KOPT-K1 (cell line): ENCODE measurements around the gene CERCAM.

Experiments used
- H3K27ac ChIP-seq: fragments of 200-600 bp; sonication (generic); 2 replicates; pipeline ENCODE4 v1.5.1; 2016; ENCODE audit warnings: antibody characterized with exemption, mild to moderate bottlenecking, low read depth, low read length; ENCODE audit not compliant: poor library complexity, severe bottlenecking
- H3K36me3 ChIP-seq: fragments of 200-600 bp; sonication (generic); 2 replicates; pipeline ENCODE4 v1.5.1; 2017; ENCODE audit warnings: antibody characterized with exemption, mild to moderate bottlenecking, low read length, moderate library complexity; ENCODE audit not compliant: insufficient read depth
- H3K9me3 ChIP-seq: fragments of 200-600 bp; sonication (generic); 2 replicates; pipeline ENCODE4 v1.5.1; 2017; ENCODE audit warnings: antibody characterized with exemption, low read length, mild to moderate bottlenecking; ENCODE audit not compliant: insufficient read depth, poor library complexity, severe bottlenecking

Gene CERCAM

DNA sequence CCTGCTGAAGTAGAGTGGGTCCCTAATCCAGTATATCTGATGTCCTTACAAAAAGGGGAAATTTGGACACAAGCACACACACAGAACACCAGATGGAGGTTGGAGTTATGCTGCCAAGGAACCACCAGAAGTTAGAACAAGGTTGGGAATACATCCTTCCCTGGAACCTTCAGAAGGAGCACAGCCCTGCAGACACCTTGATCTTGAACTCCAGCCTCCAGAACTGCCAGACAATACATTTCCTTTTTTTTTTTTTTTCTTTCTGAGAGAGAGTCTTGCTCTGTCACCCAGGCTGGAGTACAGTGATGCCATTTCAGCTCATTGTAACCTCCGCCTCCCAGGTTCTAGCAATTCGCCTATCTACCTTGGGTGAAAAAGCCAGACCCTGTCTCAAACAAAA is 28.1 kb downstream of the CERCAM start:
- no peaks in the 10 kb centered on the region for H3K36me3 ChIP-seq
- H3K27ac ChIP-seq, result no peak overlapping the region
- H3K9me3 ChIP-seq, result no peaks in the 10 kb centered on the region

DNA sequence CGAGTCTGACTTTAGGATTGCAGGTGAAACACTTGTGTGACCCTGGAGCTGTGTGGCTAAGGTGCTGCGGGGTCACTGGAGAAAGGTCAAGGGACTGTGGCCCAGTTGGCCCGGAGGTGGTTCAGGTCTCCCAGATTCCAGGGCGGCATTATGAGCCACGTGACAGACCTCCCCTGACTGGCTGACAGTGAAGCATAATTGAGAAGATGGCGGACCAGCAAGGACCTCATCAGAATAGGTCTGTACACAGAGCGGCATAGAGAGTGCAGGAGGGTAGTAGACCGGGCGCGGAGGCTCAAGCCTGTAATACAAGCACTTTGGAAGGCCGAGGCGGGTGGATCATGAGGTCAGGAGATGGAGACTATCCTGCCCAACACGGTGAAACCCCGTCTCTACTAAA is 34.3 kb downstream of the CERCAM start:
- H3K36me3 ChIP-seq, result peaks cover 16% of the 10 kb centered on the region
- H3K27ac ChIP-seq, result no peak overlapping the region
- H3K9me3 ChIP-seq, result no peaks in the 10 kb centered on the region

DNA sequence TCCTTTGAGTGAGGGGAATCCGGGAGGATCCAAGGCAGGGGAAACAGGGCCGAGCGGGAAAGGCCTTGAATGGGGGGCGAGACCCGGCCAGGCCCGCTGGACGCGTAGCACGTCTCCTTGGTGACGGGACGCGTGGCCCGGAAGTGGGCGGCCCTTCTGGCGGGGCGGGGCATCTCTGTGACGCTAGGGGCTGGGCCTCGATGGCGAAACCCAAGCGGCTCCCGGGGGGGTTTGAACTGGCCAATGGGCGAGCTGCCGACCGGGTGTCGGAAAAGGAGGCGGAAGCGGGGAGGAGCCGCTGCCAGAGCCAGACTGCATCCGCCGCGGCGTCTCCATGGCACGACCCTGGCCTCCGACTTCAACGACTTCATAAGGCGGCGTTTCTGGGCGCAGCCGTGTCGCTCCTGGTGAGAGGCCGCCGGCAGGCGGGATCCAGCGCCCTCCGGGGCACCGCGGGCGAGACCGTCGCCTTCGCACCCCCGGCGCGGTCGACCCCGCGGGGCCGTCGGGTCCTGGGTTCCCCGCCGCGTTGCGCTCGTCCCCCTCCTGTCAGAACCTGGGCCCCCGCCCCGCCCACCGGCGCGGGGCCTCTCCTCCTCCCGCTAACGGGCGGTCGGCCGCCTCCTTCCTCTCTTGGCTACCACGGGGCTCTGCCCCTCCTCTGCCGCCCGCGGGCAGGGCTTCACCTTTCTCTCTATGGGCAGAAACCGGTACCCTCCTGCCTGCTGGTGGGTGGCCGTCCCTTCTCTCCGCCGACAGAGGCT is 35.4 kb downstream of the CERCAM start, which contains the start of gene ODF2:
Gene ODF2, plus strand, starts transcription at position 158 of the 764 bp plus-strand sequence. Its CDS starts 86 bp downstream, at position 244.
- H3K36me3 ChIP-seq, result peaks cover 26% of the 10 kb centered on the region
- H3K9me3 ChIP-seq, result no peaks in the 10 kb centered on the region
- peak within 1 kb of the TSS; percentile 96 for H3K27ac ChIP-seq

DNA sequence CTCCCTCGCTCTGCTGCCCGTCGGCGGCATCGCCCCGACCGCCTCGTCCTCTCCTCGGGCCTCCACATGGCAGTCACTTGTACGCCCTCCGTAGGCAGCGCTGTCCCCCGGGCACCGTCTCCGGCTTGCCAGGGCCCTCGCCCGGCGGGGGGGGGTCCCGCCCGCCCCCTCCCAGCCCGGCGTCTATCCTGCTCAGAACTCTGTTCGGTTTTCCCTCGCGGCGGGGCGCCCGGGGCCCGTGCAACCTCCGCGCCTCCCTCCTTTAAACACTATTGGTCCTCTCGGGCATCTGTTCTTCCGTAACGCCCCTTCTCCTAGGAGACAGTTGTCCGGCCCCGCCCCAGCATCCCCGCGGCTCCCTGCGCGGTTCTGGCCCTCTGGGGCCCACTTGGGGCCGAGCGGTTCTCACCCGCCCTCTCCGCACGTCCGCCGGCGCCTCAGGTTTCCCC is 36.0 kb downstream of the CERCAM start:
- Histone ChIP-seq H3K36me3 (peaks cover 32% of the 10 kb centered on the region), H3K9me3 (no peaks in the 10 kb centered on the region), H3K27ac (peak overlapping the region; percentile 96)

DNA sequence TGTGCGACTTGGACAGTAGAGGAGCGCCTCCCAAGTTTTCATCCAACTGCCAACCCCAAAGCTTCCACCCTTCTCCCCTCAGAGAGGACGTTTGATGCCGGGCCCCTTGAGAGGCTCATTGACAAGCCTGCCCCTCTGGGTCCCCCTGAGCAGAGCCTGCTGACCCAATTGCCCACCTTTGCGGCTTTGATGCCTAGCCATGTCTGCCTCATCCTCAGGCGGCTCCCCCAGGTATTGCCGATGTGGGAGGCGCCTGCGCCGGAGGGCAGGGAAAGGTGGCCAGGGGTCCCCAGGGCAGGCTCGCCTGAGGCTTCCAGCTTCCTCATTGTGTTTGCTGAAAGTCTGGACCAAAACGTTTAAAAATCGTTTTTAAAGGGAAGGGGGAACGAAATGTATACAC is 36.5 kb downstream of the CERCAM start:
- peak overlapping the region; percentile 96 for H3K27ac ChIP-seq
- peaks cover 38% of the 10 kb centered on the region for H3K36me3 ChIP-seq
- no peaks in the 10 kb centered on the region for H3K9me3 ChIP-seq

DNA sequence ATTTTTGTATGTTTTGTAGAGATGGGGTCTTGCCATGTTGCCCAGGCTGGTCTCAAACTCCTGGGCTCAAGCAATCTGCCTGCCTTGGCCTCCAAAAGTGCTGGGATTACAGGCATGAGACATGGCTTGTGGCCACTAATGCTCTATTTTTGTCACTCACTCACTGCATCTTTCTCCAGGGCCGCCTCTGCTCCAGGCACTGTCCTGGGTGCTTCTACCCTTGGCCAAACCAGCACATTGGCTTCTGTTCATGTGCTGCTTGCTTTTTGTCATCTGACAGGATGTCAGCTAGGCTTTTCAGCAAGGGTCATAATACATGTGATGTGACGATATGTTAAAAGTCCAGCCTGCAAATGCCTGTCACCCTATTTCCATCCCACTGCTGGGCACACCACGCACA is 38.4 kb downstream of the CERCAM start:
- Histone ChIP-seq H3K36me3 (peaks cover 56% of the 10 kb centered on the region), H3K27ac (no peak overlapping the region), H3K9me3 (no peaks in the 10 kb centered on the region)

DNA sequence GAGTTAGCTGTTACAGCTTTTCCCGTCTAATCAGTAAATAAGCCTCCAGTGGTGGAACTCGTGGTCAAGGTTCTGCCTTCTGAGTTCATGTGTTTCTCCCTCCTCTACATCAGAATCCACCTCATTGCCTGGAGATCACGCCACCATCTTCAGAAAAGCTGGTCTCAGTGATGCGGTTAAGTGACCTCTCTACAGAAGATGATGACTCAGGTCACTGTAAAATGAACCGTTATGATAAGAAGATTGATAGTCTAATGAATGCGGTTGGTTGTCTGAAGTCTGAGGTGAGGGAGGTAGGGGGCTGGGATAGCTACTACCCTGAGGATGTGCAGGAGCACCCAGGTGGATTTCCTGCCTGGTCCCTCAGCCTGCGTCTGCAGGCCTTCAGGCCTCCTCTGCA is 48.4 kb downstream of the CERCAM start:
- Histone ChIP-seq H3K9me3 (no peaks in the 10 kb centered on the region), H3K36me3 (peaks cover 89% of the 10 kb centered on the region), H3K27ac (no peak overlapping the region)

DNA sequence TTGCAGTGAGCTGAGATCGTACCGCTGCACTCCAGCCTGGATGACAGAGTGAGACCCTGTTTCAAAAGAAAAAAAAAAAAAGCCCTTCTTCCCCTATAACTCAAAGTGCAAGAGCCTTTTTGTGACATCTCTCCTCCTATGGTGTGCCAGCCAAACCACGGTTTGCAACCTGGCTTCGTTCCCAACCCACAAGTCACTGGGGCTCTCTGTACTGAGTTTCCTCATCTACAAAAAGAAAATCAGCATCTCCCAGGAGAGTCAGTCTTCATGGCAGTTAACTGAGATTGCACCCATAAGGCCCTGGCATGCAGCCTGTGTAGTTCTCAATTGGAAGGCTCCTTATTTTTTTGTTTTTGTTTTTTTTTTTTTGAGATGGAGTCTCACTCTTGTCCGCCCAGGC is 49.9 kb downstream of the CERCAM start:
- H3K9me3 ChIP-seq, result no peaks in the 10 kb centered on the region
- peaks cover 89% of the 10 kb centered on the region for H3K36me3 ChIP-seq
- H3K27ac ChIP-seq, result no peak overlapping the region

DNA sequence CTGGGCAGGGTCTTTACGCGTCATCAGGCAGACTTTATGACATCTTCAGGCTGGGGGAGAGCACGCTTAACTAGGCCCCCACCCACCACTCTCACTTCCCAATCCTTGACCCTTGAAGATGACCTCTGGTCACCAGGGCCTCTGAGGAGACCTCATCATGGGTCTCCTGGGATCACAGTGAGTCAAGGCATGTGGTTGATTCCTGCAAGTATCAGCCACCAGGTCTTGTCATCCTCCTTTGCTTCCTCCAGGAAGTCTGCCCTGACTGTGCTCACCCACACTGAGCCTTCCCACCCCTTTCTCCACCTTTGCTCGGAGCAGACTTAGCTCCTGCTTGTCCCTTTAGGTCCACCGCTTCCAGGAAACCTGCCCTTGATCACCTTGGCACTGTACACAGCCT is 52.4 kb downstream of the CERCAM start:
- H3K36me3 ChIP-seq, result peaks cover 93% of the 10 kb centered on the region
- H3K27ac ChIP-seq, result no peak overlapping the region
- H3K9me3 ChIP-seq, result no peaks in the 10 kb centered on the region

DNA sequence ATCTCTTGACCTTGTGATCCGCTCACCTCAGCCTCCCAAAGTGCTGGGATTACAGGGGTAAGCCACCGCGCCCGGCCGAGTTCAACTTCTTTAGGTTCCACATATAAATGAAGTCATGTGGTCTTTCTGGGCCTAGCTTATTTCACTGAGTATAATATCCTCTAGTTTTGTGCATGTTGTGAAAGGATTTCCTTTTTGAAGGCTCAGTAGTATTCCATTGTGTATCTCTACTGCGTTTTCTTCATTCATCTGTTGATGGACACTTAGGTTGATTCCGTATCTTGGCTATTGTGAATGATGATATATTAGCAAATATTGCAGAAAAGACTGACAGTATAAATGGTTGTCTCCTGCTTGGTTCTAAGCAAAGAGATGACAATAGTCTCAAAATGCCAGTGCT is 55.2 kb downstream of the CERCAM start:
- peaks cover 94% of the 10 kb centered on the region for H3K36me3 ChIP-seq
- no peaks in the 10 kb centered on the region for H3K9me3 ChIP-seq
- no peak overlapping the region for H3K27ac ChIP-seq

DNA sequence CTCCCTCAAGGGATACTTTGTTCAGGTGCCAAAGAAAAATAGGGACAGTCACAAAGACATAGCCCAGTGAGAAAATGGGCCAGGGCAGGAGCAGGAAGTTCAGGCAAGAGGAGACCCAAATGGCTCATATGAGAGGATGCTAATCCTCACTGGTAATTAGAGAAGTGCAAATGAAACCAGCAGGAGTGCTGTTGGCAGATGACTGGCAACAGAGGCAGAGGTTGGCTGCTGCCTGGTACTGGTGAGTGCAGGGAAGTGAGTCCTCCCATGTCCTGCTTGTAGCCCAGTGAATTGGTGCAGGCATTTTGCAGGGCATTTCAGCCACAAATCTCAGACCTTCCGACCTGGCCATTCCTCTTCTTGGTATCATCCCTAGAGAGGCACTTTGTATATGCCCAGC is 58.6 kb downstream of the CERCAM start:
- H3K36me3 ChIP-seq, result peaks cover 97% of the 10 kb centered on the region
- no peaks in the 10 kb centered on the region for H3K9me3 ChIP-seq
- no peak overlapping the region for H3K27ac ChIP-seq

DNA sequence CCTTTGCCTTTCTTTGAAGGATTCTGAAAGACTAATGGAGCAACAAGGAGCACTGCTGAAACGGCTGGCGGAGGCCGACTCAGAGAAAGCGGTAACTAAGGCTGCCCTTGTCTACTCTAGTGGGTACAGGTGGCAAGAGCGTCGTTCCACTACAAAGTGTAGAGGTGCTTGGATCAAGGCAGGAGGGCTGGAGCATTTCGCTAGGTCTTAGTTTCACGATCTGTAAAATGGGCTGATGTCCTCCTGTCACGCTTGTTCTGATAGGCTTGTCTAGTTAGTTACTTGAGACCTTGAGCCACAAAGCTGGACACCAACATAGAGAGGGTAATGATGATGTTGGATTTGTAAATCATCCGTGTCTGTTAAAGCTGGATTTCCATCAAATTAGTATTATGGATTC is 60.9 kb downstream of the CERCAM start:
- H3K36me3 ChIP-seq, result peaks cover 98% of the 10 kb centered on the region
- no peak overlapping the region for H3K27ac ChIP-seq
- H3K9me3 ChIP-seq, result no peaks in the 10 kb centered on the region

DNA sequence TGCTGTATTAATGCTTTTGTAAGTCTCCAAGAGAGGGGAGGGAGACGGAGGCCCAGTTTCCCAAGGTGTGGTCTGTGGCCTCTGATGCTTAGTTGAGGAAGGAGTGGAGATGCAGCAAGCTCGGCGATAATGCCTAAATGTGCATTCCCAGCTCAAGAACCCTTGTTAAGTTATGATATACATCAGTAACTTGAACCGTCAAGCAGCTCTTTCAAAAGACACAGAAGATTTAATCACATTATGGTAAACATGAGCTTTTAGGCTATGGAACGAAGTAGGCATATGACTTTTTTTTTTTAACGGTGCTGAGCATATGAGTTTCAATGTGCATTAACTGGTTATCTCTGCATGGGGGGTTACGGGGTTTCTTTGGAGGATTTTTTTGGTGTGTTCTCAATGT is 61.5 kb downstream of the CERCAM start:
- Histone ChIP-seq H3K9me3 (no peaks in the 10 kb centered on the region), H3K36me3 (peaks cover 98% of the 10 kb centered on the region), H3K27ac (no peak overlapping the region)

DNA sequence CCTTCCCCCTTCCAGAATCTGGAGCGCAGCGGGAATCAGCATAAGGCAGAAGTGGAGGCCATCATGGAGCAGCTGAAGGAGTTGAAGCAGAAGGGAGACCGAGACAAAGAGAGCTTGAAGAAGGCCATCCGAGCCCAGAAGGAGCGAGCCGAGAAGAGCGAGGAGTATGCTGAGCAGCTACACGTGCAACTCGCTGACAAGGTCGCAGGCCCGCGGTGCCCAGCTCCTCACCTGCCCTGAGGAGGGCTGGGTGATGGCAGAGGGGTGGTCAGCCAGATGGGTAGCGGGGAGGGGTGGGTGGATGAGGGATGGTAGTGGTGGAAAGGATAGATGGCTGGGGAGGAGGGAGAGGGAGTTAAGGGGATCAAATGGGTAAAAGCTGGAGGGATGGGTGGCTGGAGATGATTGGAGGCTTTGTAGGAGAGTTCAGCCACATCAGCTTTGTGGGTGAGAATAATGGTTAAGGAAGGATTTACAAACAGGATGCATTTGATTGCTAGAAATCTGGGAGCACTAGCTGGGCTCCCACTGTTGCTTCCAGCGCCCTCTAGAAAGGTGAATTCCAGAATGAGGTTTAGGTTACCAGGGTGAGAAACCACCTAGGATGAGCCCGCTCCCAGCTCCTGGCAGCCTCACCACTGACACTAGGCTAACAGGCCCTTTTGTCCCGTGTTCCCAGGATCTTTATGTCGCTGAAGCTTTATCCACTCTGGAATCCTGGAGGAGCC is 64.2 kb downstream of the CERCAM start:
- peaks cover 98% of the 10 kb centered on the region for H3K36me3 ChIP-seq
- H3K9me3 ChIP-seq, result no peaks in the 10 kb centered on the region
- H3K27ac ChIP-seq, result no peak overlapping the region

DNA sequence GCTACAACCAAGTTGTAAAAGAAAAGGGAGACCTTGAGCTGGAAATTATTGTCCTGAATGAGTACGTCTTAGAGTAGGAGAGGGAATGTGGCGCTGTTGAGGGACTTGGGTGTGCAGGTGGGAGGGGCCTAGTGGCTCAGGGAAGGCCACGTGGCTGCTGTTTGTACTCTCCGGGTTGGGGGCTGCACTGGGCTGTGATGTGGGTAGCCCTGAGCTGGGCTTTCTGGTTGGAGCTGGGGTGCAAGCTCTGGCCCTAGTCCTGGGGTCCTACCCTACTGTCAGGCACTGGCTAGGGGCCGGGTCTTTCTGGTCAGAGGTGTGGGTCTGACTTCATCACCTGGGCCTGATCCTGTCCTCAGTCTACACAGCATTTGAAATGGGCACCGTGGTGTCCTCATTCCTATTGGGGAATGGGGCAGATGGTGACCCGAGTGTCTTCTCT is 64.8 kb downstream of the CERCAM start:
- no peak overlapping the region for H3K27ac ChIP-seq
- peaks cover 98% of the 10 kb centered on the region for H3K36me3 ChIP-seq
- H3K9me3 ChIP-seq, result no peaks in the 10 kb centered on the region
